Right ventricle myocardium inferior (tissue), 1 donor: ENCODE measurements around the gene MAP3K20. TPM values are rescaled to one million over a fixed set of nuclear protein-coding genes. Genes with fewer than 3 reads are reported as not detected.

Experiments
- ATAC-seq: fragments of 200-7000 bp; cut with Tn5 transposase; one replicate; pipeline ENCODE4 v1.9.1; 2020; ENCODE audit warnings: mild to moderate bottlenecking, moderate library complexity
- DNase-seq: peaks from one replicate; pipeline ENCODE4 v3.0.0; 2021; ENCODE audit errors: missing footprints
- intact Hi-C: fragments of 100-400 bp; cut with DNase I; formaldehyde crosslinking; loops from one replicate; pipeline ENCODE4 v1.11.0; 2022
- total RNA-seq: library from RNA; stranded (reverse); fragmentation: NEBNext Ultra II Directional; extraction: Animal tissue kit (Norgen Biotek cat#: 25700); gene quantifications from one replicate; pipeline ENCODE4 v1.2.1, GENCODE V29; 2021
- donor health status: DM: no; HTN: yes; CAD: no; lungs with severe emphysema.

The MAP3K20 gene
- total RNA-seq, 1 donor from 2014 or later: 435 TPM

- peak; percentile 96 for ATAC-seq
- no peak for DNase-seq
- intact Hi-C loops: no loop called here
Measured at GRCh38 chr2:173048897-173049661, 26.6 kb upstream of the MAP3K20 start.

- intact Hi-C loops: loop anchor here (2.0 kb wide), 1 partner anchor 17 kb away; no protein-coding TSS in a partner anchor
- ATAC-seq: no peak
Measured at GRCh38 chr2:173049831-173050230, 25.8 kb upstream of the MAP3K20 start.

GRCh38 chr2:173050684-173051083, 25.0 kb upstream of the MAP3K20 start:
- intact Hi-C loops: loop anchor here (2.0 kb wide), 1 partner anchor 16 kb away; no protein-coding TSS in a partner anchor
- no peak for ATAC-seq
- no peak for DNase-seq

More at GRCh38 chr2:173049831-173050230, 25.8 kb upstream of the MAP3K20 start:
- DNase-seq: no peak

GRCh38 chr2:173051463-173052215, 24.0 kb upstream of the MAP3K20 start:
- intact Hi-C loops: loop anchor here (2.0 kb wide), 1 partner anchor 15 kb away; no protein-coding TSS in a partner anchor
- ATAC-seq: no peak

GRCh38 chr2:173053043-173053699, 22.5 kb upstream of the MAP3K20 start:
- intact Hi-C loops: no loop called here
- ATAC-seq (no peak), DNase-seq (no peak)

More at GRCh38 chr2:173051463-173052215, 24.0 kb upstream of the MAP3K20 start:
- no peak for DNase-seq

GRCh38 chr2:173054466-173054865, 21.2 kb upstream of the MAP3K20 start:
- ATAC-seq (no peak), DNase-seq (no peak)
- intact Hi-C loops: no loop called here

GRCh38 chr2:173056705-173057364, 18.8 kb upstream of the MAP3K20 start:
- DNase-seq (no peak), ATAC-seq (no peak)
- intact Hi-C loops: no loop called here

- DNase-seq (no peak), ATAC-seq (peak; percentile 50)
- intact Hi-C loops: no loop called here
Measured at GRCh38 chr2:173058097-173058496, 17.5 kb upstream of the MAP3K20 start.

- ATAC-seq (no peak), DNase-seq (no peak)
- intact Hi-C loops: no loop called here
Measured at GRCh38 chr2:173058673-173059072, 17.0 kb upstream of the MAP3K20 start.

- ATAC-seq: no peak
- DNase-seq: no peak
- intact Hi-C loops: no loop called here
Measured at GRCh38 chr2:173059292-173059691, 16.4 kb upstream of the MAP3K20 start.

- ATAC-seq: peak; percentile 50
Measured at GRCh38 chr2:173059971-173060461, 15.6 kb upstream of the MAP3K20 start.

GRCh38 chr2:173062801-173063200, 12.8 kb upstream of the MAP3K20 start:
- no peak for DNase-seq
- no peak for ATAC-seq
- intact Hi-C loops: no loop called here

More at GRCh38 chr2:173059971-173060461, 15.6 kb upstream of the MAP3K20 start:
- intact Hi-C loops: no loop called here
- DNase-seq: no peak

GRCh38 chr2:173064151-173064805, 11.4 kb upstream of the MAP3K20 start:
- intact Hi-C loops: no loop called here
- ATAC-seq (peak; percentile 46), DNase-seq (no peak)

- no peak for ATAC-seq
- intact Hi-C loops: loop anchor here (2.0 kb wide), 1 partner anchor 16 kb away; no protein-coding TSS in a partner anchor
- no peak for DNase-seq
Measured at GRCh38 chr2:173066887-173067676, 8.6 kb upstream of the MAP3K20 start.

GRCh38 chr2:173075056-173075780, 428 bp upstream of the MAP3K20 start:
- intact Hi-C loops: loop anchor here (1.0 kb wide), 2 partner anchors 48 to 135 kb away; no protein-coding TSS in a partner anchor
- no peak for ATAC-seq

GRCh38 chr2:173076581-173077345, 1.1 kb downstream of the MAP3K20 start:
- intact Hi-C loops: loop anchor here (2.0 kb wide), 1 partner anchor 40 kb away; no protein-coding TSS in a partner anchor
- DNase-seq (peak; percentile 76), ATAC-seq (peak; percentile 42)

More at GRCh38 chr2:173075056-173075780, 428 bp upstream of the MAP3K20 start:
- DNase-seq: no peak
